Right lobe of liver (tissue), 4 donors: ENCODE results near the gene SPRYD3.

ENCODE experiments used
- POLR2A ChIP-seq: fragments of 450-650 bp; IDR thresholded peaks from one replicate; pipeline ENCODE4 v1.6.1; 2017; ENCODE audit warnings: antibody characterized with exemption, mild to moderate bottlenecking
- TF ChIP-seq, protein P1 (sequence below), 4 donors: fragments of 200-600 bp in 3 of 4; fragments of 450-650 bp in 1 of 4; IDR thresholded peaks; one replicate each; pipeline versions ENCODE4 v1.5.1 to v1.8.0; 2016 to 2022; ENCODE audit warnings: antibody characterized with exemption in 4 of 4, mild to moderate bottlenecking in 2 of 4
- donor health status: DM: no; HTN: no; CAD: no.
- donor health status: DM: no; HTN: no; CAD: no.
- donor health status: DM: no; HTN: yes; CAD: no.

DNA sequence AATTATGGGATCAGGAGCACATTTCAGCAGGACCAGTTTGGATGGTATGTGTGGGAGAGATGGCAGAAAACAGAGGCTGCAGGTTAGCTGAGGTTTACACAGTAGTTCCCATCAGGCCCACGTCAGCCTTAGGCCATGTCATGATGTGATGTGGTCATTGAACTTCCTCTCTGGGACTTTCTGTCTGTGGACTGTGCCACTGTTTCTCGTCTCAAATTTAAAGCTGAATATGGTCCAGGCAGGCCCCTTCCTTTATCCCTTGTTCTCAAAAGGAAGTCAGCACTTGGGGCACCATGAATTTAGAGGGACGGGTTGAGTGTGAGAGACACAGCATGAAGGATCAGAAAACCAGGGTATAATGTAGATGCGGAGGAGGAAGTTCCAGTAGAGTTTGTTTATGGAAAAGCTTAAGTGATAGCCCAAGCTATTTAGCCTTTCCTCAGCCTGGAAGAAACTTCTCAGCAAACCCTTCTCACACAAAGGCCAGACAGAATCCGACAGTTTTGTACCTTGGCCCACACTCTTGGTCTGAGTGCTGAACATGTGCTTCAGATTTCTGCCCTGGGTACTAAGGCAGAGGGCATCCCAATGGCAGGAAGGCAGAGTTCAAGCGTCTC lies 14.7 kb upstream of the SPRYD3 start:
- TF ChIP-seq, protein P1, sequence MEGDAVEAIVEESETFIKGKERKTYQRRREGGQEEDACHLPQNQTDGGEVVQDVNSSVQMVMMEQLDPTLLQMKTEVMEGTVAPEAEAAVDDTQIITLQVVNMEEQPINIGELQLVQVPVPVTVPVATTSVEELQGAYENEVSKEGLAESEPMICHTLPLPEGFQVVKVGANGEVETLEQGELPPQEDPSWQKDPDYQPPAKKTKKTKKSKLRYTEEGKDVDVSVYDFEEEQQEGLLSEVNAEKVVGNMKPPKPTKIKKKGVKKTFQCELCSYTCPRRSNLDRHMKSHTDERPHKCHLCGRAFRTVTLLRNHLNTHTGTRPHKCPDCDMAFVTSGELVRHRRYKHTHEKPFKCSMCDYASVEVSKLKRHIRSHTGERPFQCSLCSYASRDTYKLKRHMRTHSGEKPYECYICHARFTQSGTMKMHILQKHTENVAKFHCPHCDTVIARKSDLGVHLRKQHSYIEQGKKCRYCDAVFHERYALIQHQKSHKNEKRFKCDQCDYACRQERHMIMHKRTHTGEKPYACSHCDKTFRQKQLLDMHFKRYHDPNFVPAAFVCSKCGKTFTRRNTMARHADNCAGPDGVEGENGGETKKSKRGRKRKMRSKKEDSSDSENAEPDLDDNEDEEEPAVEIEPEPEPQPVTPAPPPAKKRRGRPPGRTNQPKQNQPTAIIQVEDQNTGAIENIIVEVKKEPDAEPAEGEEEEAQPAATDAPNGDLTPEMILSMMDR (IDR thresholded peaks at IDR 0.05) = no peak
- TF ChIP-seq POLR2A = no peak
